Activated T-helper 17 cell treated with anti-CD3 and anti-CD28 coated beads, Interleukin-2, amount 50 U/mL, for 72 hours (primary cell): ENCODE data around the gene WT1. TPM values are rescaled to one million over a fixed set of nuclear protein-coding genes. Genes with fewer than 3 reads are reported as not detected.

Experiments
- ATAC-seq: fragments of 150-1000 bp; cut with Tn5 transposase; replicated peaks from 2 replicates; pipeline ENCODE4 v1.10.0; 2021; ENCODE audit warnings: mild to moderate bottlenecking, moderate library complexity
- H3K27ac Mint-ChIP-seq: one replicate; pipeline ENCODE4 v1.8.0; 2022; ENCODE audit warnings: mixed read lengths
- H3K27me3 Mint-ChIP-seq: one replicate; pipeline ENCODE4 v1.8.0; 2022; ENCODE audit warnings: mixed read lengths
- H3K36me3 Mint-ChIP-seq: one replicate; pipeline ENCODE4 v1.8.0; 2022; ENCODE audit warnings: low read depth, mild to moderate bottlenecking, mixed read lengths
- H3K4me1 Mint-ChIP-seq: one replicate; pipeline ENCODE4 v1.8.0; 2022; ENCODE audit warnings: mixed read lengths
- H3K4me3 Mint-ChIP-seq: one replicate; pipeline ENCODE4 v1.8.0; 2022; ENCODE audit warnings: mild to moderate bottlenecking, mixed read lengths
- H3K9me3 Mint-ChIP-seq: one replicate; pipeline ENCODE4 v1.8.0; 2022; ENCODE audit warnings: mixed read lengths
- total RNA-seq, 2 donors: library from RNA; stranded (reverse); gene quantifications; one replicate each; pipeline ENCODE4 v1.2.3, GENCODE V29; 2022

The WT1 gene
- total RNA-seq, 2 donors from 2014 or later = not detected

DNA sequence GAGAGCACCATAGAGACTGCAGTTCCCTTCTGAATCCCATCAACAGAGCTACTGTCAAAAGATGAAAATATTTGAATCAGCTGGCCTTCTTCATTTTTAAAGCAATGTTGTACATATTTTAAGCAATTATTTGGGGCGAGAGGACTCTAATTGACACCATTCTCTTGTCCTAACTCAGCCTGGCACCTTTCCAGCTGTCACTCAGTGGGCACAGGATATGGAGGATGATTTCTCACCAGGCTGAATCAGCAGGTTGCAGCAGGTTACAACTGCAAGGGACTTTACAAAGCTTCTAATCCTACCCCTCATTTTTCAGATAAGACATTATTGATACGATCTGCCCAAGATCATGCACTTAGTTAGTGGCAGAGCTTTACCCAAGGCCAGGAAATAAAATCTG is 11.9 kb upstream of the WT1 start:
- H3K36me3 Mint-ChIP-seq = no peaks in the 10 kb centered on the region
- peaks cover 35% of the 10 kb centered on the region for H3K27me3 Mint-ChIP-seq
- H3K9me3 Mint-ChIP-seq = no peaks in the 10 kb centered on the region
- no peak for ATAC-seq
- H3K4me1 Mint-ChIP-seq = no peaks in the 10 kb centered on the region
- H3K4me3 Mint-ChIP-seq = no peak overlapping the region
- H3K27ac Mint-ChIP-seq = no peak overlapping the region

DNA sequence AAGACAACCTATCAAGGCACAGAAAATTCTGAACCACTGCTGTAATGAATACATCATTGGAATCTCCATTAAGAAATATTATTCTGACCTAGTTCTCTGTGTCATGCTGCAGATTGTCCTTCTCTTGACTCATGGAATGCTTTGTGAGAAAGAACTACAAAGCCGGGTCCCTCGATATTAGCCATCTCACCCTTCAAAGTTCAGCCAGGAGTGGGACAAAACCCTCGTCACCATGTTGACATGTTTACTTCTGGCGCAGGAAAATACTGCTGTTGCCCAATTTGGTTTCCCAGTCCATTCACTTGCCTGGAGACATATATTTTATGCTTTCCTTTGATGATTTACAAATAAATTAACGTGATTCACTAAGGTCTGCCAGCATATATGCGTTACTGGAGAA is 10.9 kb upstream of the WT1 start:
- H3K27me3 Mint-ChIP-seq = peaks cover 38% of the 10 kb centered on the region
- no peak for ATAC-seq
- no peak overlapping the region for H3K4me3 Mint-ChIP-seq
- H3K4me1 Mint-ChIP-seq = no peaks in the 10 kb centered on the region
- no peaks in the 10 kb centered on the region for H3K36me3 Mint-ChIP-seq
- H3K9me3 Mint-ChIP-seq = no peaks in the 10 kb centered on the region
- H3K27ac Mint-ChIP-seq = no peak overlapping the region

DNA sequence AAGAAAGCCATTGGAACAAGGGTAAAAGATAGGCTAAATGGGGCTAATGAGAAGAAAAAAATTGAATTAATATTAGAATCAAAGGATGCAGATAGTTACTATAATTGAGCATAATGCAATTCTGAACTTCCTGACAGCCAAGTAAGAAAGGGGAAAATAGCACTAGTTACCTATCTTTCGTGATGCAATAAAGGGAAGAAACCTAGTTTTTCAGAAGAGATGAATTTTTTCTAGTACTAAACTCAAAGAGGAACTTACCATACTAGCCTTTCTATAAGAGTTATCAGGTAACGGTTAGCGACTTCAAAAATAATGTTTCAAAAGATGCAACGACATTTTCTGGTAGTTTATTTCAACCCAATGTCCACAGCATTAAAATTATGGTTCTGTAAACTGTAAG is 8.8 kb upstream of the WT1 start:
- Mint-ChIP-seq H3K27ac (no peak overlapping the region), H3K27me3 (peaks cover 53% of the 10 kb centered on the region), H3K9me3 (no peaks in the 10 kb centered on the region), H3K36me3 (no peaks in the 10 kb centered on the region), H3K4me1 (no peaks in the 10 kb centered on the region), H3K4me3 (no peak overlapping the region)
- no peak for ATAC-seq

DNA sequence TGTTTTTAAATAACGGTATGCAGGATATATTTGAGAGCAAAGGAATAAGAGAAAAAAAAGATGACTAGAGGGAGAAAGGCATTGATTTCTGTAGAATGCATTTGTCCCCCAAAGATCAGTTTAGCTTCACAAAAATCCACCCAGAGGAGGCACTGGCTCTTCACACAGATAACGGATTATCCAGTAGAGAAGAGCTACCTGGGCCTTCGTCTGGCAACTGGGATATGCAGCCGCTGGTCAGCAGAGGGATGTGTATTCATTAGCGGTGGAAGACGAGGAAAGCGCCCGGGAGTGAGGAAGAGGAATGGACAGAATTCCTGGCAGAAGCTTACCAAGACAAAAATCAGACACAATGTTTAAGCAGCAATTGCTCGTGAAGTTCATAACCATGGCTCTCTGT is 5.6 kb upstream of the WT1 start:
- H3K4me3 Mint-ChIP-seq = no peak overlapping the region
- H3K27me3 Mint-ChIP-seq = peaks cover 72% of the 10 kb centered on the region
- H3K4me1 Mint-ChIP-seq = peaks cover 5% of the 10 kb centered on the region
- no peak overlapping the region for H3K27ac Mint-ChIP-seq
- peaks cover 5% of the 10 kb centered on the region for H3K36me3 Mint-ChIP-seq
- no peak for ATAC-seq
- no peaks in the 10 kb centered on the region for H3K9me3 Mint-ChIP-seq

DNA sequence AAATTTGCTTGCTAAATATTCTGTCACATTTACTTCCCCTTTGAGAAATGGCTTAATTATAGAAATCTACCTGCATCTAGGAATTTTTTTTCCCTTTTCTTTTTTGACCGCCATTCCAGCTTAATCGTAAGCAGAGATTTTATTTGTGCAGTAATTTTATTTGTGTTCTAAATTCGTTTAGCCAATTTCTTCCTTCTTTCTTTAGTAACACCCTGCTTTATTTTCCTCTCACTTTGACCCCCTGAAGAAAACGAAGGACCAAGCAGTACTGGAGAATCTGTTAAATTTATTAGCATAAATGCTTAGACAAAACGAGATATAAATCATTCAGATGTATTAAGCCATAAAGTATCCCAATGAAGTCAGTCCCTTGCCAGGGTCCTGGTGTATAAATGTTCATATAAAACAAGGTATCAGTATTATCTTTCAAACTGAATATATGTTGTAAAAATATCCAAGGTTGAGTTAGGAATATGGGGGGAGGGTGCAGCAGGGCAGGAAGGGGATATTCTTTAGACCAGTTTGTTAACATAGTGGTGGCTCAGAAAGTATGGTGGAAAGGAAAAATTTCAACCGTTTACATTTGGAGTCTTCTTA is 5.1 kb upstream of the WT1 start:
- peaks cover 72% of the 10 kb centered on the region for H3K27me3 Mint-ChIP-seq
- no peaks in the 10 kb centered on the region for H3K9me3 Mint-ChIP-seq
- no peak overlapping the region for H3K4me3 Mint-ChIP-seq
- ATAC-seq = no peak
- H3K36me3 Mint-ChIP-seq = peaks cover 5% of the 10 kb centered on the region
- no peak overlapping the region for H3K27ac Mint-ChIP-seq
- H3K4me1 Mint-ChIP-seq = peaks cover 8% of the 10 kb centered on the region

DNA sequence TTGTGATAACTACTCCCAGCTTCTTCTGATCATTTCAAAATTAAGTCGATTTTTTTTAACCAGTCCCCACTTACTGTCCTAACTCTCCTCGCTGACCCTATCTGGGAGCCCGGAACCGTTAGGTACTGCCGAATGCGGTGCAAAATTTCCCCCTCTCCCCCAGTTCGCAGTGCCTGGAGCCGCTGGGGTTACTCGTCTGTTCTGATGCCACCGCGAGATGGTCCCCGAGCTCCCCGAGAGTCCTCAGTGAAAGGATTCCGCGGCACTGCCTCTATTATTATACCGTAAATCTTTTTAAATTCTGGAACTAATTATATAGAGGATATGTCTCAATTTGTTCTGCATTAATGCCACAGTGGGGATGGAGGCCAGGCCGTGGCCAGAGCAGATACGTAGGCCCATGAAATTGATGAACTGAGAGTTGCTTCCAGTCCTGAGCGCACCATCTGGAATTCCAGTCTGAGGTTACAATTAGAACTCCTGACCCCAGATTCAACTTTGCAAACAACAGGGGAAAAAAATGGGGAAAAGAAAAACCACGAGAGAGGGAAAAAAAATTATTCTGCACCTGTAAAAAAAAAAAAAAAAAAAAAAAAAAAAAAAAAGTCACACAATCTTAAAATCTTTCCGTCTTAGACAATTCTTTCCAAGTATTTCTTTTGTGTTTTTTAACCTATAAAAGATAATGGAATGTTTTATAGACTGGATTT is 4.3 kb upstream of the WT1 start:
- Mint-ChIP-seq H3K27ac (no peak overlapping the region), H3K9me3 (no peaks in the 10 kb centered on the region)
- ATAC-seq = no peak

DNA sequence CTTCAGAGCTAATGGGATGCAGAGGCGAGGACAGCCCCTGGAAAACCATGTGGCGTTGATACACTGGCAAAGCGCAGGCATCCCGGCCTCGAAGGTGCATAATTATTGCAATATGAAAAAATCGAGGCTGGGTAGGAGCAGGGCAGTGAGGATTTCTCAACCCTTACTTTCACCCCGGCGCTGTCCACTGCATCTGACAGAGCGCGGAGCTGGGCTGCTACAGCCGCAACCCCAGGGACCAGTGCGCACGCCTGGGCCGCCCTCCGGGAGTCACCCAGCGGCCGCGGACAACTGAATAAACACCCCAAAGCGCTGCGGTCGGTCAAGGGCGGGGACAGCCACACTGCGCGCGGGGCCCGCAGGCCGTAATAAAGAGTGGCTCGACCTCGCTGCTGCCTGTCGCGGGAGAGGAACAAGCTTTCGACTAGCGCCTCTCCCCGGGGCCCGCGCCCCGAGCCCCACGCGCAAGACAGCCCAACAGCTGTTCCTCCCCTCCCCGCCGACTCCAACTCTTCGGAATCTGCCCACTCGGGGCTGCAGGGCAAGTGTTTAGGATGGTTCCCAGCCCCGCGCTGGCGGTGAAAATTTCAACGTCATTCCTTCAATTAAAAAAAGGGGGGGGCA is 3.6 kb upstream of the WT1 start:
- Mint-ChIP-seq H3K36me3 (peaks cover 5% of the 10 kb centered on the region), H3K27me3 (peaks cover 66% of the 10 kb centered on the region), H3K4me1 (peaks cover 8% of the 10 kb centered on the region), H3K4me3 (no peak overlapping the region), H3K9me3 (no peaks in the 10 kb centered on the region), H3K27ac (no peak overlapping the region)
- no peak for ATAC-seq

More for the DNA sequence above, 4.3 kb upstream of the WT1 start:
- Mint-ChIP-seq H3K4me3 (no peak overlapping the region), H3K27me3 (peaks cover 68% of the 10 kb centered on the region), H3K4me1 (peaks cover 8% of the 10 kb centered on the region), H3K36me3 (peaks cover 5% of the 10 kb centered on the region)

DNA sequence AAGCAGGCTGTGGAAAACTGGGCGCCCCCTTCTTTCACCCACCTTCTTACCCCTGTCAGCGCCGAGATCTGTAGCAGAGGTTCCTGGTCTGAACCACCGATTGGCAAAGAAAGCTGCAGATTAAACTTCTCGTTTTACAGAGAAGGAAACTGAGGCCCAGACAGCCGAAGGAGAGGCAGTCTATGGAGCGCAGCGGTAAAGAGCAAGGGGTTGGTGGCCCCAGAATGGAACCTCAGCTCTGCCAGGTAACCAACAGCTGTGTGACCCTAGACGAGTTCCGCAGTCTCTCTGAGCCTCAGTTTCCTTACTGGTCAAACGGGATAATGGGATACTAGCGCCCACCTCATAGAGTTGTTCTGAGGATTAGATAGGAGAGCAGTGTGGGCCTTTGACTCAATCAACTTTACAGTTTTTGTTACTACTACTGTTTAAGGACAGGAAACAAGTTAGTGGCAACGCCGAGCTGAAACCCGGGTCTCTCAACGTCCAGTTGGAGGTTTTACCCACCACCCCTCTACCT is 3.1 kb upstream of the WT1 start:
- Mint-ChIP-seq H3K4me3 (peak overlapping the region; percentile 17), H3K27ac (no peak overlapping the region)
- no peak for ATAC-seq

DNA sequence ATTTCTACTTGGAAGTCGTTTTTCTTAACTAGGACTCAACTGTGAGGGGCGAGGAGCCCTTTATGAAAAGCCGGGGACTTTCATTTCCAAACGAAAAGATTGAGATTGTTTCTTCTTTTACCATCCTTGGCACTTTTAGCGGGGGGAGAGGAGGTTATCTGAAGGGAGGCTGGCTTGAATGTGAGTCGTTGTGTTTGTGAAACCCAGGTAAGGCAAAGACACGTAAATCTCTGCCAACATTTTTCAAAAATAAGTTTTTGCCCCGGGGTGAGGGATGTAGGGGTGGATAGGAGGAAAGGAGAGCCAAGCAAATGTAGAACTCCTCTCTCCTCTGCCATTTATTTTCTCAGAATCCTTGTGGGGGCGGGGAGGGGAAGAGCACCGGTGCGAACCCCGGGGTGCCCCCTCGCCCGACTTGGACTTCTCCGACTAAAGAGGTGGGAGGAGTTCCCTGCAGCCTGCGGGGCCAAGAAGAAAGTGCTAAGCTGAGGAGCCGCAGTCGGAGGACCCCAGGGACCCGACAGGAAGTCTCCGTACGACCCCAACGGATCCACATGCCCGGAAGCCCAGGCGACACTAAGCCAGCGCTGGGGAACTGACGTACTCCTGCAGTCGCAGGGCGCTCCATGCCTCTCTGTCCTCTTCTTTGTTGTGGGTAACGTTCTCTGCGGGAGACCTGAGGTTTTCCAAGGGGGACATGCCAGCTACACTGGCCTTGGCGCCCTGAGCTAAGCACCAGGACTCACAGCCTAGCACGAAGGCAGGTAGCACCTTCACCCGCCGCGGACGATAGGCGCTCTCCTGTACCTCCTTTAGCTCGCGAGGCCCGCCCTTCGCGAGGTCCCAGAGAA is 2.4 kb upstream of the WT1 start:
- Mint-ChIP-seq H3K9me3 (no peaks in the 10 kb centered on the region), H3K27ac (no peak overlapping the region), H3K36me3 (peaks cover 5% of the 10 kb centered on the region), H3K4me1 (peaks cover 14% of the 10 kb centered on the region), H3K4me3 (peak overlapping the region; percentile 20), H3K27me3 (peaks cover 74% of the 10 kb centered on the region)
- ATAC-seq = no peak

More for the DNA sequence above, 3.1 kb upstream of the WT1 start:
- peaks cover 11% of the 10 kb centered on the region for H3K4me1 Mint-ChIP-seq
- peaks cover 5% of the 10 kb centered on the region for H3K36me3 Mint-ChIP-seq
- H3K9me3 Mint-ChIP-seq = no peaks in the 10 kb centered on the region
- peaks cover 72% of the 10 kb centered on the region for H3K27me3 Mint-ChIP-seq

DNA sequence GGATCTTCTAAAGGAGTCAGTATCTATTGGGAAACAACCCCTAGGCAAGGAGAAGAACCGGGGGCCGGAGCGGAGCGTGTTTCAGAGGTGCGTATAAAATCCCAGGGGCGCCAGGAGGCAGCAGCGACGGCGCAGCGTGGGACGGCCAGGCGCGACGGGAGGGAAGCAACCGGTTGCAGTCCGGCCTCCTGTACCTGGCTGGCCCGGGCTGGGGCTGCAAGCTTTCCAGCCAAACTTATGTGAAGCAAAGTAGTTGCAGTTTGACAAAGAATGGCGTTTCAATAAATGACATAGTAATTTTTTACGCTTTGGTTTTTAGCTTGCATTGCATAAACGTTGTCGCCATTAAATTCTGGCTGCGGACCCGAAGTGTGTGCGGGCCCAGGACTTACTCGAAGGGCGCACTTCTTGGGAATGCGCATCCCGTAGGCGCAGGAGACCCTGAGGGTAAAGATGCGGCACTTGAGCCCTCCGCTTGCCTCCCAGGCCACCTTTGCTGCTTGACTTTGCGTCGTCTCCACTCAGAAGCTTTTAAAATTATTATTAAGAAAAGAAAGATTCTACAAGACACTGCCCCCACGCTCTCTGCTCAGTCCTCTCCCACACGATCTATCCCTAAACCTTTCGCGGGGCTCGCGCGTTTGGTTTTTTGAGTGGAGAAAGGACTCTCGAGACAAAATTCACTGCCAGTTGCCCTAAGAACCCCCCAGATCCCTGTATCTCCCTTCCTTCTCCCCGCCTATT is 1.6 kb upstream of the WT1 start:
- Mint-ChIP-seq H3K36me3 (peaks cover 5% of the 10 kb centered on the region), H3K4me1 (peaks cover 14% of the 10 kb centered on the region), H3K27ac (no peak overlapping the region), H3K4me3 (peak overlapping the region; percentile 59), H3K27me3 (peaks cover 73% of the 10 kb centered on the region), H3K9me3 (no peaks in the 10 kb centered on the region)
- ATAC-seq = no peak

DNA sequence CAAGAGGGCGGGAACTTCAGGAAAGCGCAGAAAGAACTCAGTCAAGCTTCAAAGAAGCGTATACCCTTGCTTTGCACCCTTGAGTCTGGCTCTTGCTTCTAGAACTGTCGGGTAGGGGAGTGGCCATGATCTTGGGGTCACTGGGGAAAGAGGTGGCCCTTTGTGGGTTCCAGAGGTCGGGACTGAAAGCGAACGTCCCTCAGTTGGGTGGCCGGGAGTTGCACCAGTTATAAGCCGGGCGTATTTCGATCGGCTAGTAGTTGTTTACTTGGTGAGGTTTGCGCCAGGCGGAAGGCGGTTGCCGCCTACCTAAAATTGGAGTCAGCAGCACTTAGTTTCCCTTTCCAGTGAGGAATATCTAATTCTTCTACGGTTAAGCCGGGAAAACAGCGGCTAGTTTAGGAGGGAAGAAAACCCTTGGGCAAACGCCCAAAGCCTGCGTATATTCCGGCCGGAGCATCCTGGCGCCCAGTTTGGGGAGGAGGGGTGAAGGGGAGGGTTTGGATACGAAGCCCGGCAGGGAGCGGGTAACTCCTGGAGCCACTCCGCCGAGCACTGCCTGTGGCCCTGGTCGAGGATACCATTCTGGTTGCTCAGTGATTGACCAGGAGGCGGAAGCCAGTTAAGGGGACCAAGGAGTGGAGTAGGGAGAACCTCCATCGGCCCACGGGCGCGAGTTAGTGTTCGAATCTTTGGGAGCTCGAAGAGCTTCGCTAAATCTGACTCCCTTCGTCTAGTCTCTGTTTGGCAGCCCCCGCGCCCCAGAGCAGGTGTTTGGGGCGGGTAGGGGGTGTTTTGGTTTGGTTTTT is 807 bp upstream of the WT1 start:
- ATAC-seq = no peak
- H3K27me3 Mint-ChIP-seq = peaks cover 71% of the 10 kb centered on the region
- H3K27ac Mint-ChIP-seq = no peak overlapping the region
- peaks cover 14% of the 10 kb centered on the region for H3K4me1 Mint-ChIP-seq
- peak overlapping the region; percentile 59 for H3K4me3 Mint-ChIP-seq
- peaks cover 5% of the 10 kb centered on the region for H3K36me3 Mint-ChIP-seq
- no peaks in the 10 kb centered on the region for H3K9me3 Mint-ChIP-seq

DNA sequence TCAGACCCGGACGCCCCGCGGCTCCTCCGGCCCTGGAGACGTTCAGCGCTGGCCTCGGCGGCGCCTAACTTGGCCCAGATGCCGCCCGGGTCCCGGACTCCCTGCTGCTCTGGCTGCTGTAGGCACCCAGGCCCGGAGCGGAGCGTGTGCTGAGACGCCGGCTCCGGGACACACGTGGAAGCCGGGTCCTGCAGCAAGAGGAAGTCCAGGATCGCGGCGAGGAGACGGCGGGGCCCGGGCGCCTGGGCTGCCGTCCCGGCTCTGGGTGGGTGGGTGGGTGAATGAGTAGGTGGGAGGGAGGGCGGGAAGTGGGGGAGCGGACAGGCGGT is 223 bp downstream of the WT1 start:
- peaks cover 5% of the 10 kb centered on the region for H3K36me3 Mint-ChIP-seq
- H3K4me3 Mint-ChIP-seq = no peak overlapping the region
- ATAC-seq = no peak
- H3K27me3 Mint-ChIP-seq = peaks cover 64% of the 10 kb centered on the region
- H3K27ac Mint-ChIP-seq = no peak overlapping the region
- H3K4me1 Mint-ChIP-seq = peaks cover 14% of the 10 kb centered on the region
- H3K9me3 Mint-ChIP-seq = no peaks in the 10 kb centered on the region

DNA sequence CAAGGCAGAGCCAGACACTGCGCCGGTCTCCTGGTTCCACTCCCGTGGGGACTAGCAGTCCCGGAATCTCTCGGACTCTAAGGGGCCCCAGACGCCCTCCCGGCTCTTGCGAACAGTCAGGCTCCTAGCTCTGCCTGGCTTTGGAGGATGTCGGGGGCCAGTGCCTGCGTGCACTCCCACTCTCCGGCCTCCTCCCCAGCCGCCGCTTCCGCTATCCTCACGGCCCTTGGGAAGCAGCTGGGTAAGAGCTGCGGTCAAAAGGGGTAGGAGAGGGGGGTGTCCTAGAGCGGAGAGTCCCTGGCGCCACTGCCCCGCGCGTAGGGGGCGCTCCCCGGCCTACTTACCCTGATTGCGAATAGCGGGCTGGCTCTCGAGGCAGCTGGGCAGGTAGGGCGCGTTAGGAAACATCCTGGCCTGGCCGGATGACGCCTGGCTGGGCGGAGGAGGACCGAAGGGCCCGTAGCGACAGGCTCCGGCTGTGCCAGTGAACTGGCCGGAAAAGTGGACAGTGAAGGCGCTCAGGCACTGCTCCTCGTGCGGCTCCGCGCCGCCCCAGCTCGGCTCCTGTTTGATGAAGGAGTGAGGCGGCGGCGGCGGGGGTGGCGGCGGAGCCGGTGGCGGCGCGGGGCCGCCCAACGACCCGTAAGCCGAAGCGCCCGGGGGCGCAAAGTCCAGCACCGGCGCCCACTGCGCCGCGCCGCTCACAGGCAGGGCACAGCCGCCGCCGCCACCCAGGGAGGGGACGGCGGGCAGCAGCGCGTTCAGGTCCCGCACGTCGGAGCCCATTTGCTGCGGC is 785 bp downstream of the WT1 start:
- H3K4me3 Mint-ChIP-seq = peak overlapping the region; percentile 43
- ATAC-seq = no peak
- H3K4me1 Mint-ChIP-seq = peaks cover 14% of the 10 kb centered on the region
- H3K9me3 Mint-ChIP-seq = no peaks in the 10 kb centered on the region
- peaks cover 5% of the 10 kb centered on the region for H3K36me3 Mint-ChIP-seq
- peaks cover 61% of the 10 kb centered on the region for H3K27me3 Mint-ChIP-seq
- no peak overlapping the region for H3K27ac Mint-ChIP-seq
